GM12878 (cell line): ENCODE data around the gene ZMIZ1.
A peak's percentile ranks its signal among the peaks of the same experiment; 100 is the strongest.

ENCODE experiments used
- HDAC2 ChIP-seq: fragments of 200-600 bp; sonication (generic); IDR thresholded peaks from 2 replicates; pipeline ENCODE4 v1.6.1; 2017
- NFIC ChIP-seq: IDR thresholded peaks from 2 replicates; pipeline ENCODE4 v1.6.1; 2012; ENCODE audit warnings: low read depth, mild to moderate bottlenecking, inconsistent platforms, low read length, moderate library complexity
- POLR2A ChIP-seq: IDR thresholded peaks from 2 replicates; pipeline ENCODE4 v1.6.1; 2011; ENCODE audit warnings: low read depth, mild to moderate bottlenecking, low read length
- RAD51 ChIP-seq: fragments of 450-650 bp; IDR thresholded peaks from 2 replicates; pipeline ENCODE4 v1.6.1; 2016; ENCODE audit warnings: moderate library complexity, mild to moderate bottlenecking, inconsistent platforms
- SUZ12 ChIP-seq: fragments of 200-600 bp; sonication (generic); IDR thresholded peaks from one replicate; pipeline ENCODE4 v1.6.1; 2018; ENCODE audit warnings: antibody characterized with exemption, mild to moderate bottlenecking; ENCODE audit not compliant: unreplicated experiment
- ZNF24 ChIP-seq: fragments of 450-650 bp; IDR thresholded peaks from 2 replicates; pipeline ENCODE4 v1.6.1; 2017; ENCODE audit warnings: antibody characterized with exemption, mild to moderate bottlenecking
- TF ChIP-seq, protein P1 (sequence below), 3 experiments: IDR thresholded peaks in 2 of 3; conservative IDR thresholded peaks in 1 of 3; 2 replicates each; pipeline ENCODE4 v1.5.1; 2011; ENCODE audit warnings: low read depth in 3 of 3, low read length in 3 of 3, mild to moderate bottlenecking in 3 of 3, control low read depth in 2 of 3, moderate library complexity in 2 of 3, inconsistent platforms in 1 of 3, mixed read lengths in 1 of 3; ENCODE audit not compliant: control insufficient read depth in 2 of 3, insufficient read depth in 1 of 3; ENCODE audit errors: extremely low read depth in 1 of 3

DNA sequence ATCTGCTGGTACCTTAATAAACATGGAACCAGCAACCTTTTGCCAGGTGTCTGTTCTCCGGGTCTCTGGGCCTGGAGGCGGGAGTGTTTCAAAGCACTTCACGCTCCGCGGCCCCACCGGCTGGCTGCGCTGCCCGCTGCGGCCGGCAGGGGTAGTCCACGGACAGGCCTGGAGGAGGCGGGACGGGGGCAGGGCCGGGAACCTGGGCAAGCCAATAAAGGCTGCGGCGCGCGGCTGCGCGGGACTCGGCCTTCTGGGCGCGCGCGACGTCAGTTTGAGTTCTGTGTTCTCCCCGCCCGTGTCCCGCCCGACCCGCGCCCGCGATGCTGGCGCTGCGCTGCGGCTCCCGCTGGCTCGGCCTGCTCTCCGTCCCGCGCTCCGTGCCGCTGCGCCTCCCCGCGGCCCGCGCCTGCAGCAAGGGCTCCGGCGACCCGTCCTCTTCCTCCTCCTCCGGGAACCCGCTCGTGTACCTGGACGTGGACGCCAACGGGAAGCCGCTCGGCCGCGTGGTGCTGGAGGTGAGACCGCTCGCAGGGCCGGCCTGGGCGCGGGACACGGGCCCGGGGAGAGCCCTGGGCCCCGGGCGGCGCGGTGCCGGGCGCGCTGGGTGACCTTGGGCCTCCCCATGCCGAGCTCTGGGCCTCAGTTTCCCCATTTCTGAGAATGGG lies 278.6 kb downstream of the ZMIZ1 start, which contains the start of gene PPIF:
- TF ChIP-seq POLR2A: peak; percentile 89
- TF ChIP-seq NFIC: no peak
- TF ChIP-seq, protein P1, sequence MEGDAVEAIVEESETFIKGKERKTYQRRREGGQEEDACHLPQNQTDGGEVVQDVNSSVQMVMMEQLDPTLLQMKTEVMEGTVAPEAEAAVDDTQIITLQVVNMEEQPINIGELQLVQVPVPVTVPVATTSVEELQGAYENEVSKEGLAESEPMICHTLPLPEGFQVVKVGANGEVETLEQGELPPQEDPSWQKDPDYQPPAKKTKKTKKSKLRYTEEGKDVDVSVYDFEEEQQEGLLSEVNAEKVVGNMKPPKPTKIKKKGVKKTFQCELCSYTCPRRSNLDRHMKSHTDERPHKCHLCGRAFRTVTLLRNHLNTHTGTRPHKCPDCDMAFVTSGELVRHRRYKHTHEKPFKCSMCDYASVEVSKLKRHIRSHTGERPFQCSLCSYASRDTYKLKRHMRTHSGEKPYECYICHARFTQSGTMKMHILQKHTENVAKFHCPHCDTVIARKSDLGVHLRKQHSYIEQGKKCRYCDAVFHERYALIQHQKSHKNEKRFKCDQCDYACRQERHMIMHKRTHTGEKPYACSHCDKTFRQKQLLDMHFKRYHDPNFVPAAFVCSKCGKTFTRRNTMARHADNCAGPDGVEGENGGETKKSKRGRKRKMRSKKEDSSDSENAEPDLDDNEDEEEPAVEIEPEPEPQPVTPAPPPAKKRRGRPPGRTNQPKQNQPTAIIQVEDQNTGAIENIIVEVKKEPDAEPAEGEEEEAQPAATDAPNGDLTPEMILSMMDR (IDR thresholded peaks at IDR 0.05 in 2 of 3, conservative IDR thresholded peaks at IDR 0.05 in 1 of 3; ENCODE audit: control insufficient read depth in 2 of 3, extremely low read depth in 1 of 3, insufficient read depth in 1 of 3, low read depth in 3 of 3, low read length in 3 of 3): peak; percentile 92 to 94 (median 93)
- TF ChIP-seq RAD51: no peak
- TF ChIP-seq HDAC2: no peak
- no peak for TF ChIP-seq ZNF24
- TF ChIP-seq SUZ12: no peak
